ENCODE data around the gene OR9G4. TPM values are rescaled to one million over a fixed set of nuclear protein-coding genes. Genes with fewer than 3 reads are reported as not detected.

The OR9G4 gene
- total and polyA plus RNA-seq, 12 donors: not detected

DNA sequence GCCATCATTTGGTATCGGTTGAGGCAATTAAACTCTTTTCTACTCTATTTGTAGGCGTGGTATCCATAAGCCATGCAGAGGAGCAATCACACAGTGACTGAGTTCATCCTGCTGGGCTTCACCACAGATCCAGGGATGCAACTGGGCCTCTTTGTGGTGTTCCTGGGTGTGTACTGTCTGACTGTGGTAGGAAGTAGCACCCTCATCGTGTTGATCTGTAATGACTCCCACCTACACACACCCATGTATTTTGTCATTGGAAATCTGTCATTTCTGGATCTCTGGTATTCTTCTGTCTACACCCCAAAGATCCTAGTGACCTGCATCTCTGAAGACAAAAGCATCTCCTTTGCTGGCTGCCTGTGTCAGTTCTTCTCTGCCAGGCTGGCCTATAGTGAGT is 8.4 kb downstream of the OR9G4 start:
- no peak for ATAC-seq
- 79 to 80% methylated on average over 3 of the region's 3 CpGs for WGBS, 2 donors
- TF ChIP-seq, protein P1, sequence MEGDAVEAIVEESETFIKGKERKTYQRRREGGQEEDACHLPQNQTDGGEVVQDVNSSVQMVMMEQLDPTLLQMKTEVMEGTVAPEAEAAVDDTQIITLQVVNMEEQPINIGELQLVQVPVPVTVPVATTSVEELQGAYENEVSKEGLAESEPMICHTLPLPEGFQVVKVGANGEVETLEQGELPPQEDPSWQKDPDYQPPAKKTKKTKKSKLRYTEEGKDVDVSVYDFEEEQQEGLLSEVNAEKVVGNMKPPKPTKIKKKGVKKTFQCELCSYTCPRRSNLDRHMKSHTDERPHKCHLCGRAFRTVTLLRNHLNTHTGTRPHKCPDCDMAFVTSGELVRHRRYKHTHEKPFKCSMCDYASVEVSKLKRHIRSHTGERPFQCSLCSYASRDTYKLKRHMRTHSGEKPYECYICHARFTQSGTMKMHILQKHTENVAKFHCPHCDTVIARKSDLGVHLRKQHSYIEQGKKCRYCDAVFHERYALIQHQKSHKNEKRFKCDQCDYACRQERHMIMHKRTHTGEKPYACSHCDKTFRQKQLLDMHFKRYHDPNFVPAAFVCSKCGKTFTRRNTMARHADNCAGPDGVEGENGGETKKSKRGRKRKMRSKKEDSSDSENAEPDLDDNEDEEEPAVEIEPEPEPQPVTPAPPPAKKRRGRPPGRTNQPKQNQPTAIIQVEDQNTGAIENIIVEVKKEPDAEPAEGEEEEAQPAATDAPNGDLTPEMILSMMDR (IDR thresholded peaks at IDR 0.05): no peak
- H3K27me3 ChIP-seq: peaks cover 0 to 5% (median 0%) of the 10 kb centered on the region in 7 donors
- no peaks in the 10 kb centered on the region for H3K4me1 ChIP-seq
- H3K4me3 ChIP-seq: no peak overlapping the region
- H3K27ac ChIP-seq: no peak overlapping the region
- H3K9me3 ChIP-seq: peaks cover 0 to 4% (median 0%) of the 10 kb centered on the region in 11 donors
- DNase-seq: no peak
- no peaks in the 10 kb centered on the region for H3K36me3 ChIP-seq
- intact Hi-C loops (cut with DNase I): loop anchor here in 1 of 10 donors (10.0 kb wide), 1 partner anchor 55 kb away; no protein-coding TSS in a partner anchor

DNA sequence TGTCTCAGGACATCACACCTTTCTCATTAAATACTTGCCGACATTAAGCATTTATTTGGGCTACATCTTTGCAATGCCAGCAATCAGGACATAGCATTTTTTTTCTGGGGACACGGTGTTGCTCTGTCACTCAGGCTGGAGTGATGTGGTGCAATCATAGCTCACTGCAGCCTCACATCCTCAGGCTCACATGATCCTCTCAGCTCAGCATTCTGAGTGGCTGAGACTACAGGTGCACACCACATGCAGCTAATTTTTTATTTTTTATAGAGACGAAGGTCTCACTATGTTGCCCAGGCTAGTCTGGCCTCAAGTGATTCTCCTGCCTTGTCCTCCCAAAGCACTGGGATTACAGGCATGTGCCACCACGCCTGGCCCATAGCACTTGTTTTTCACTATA is 28.0 kb downstream of the OR9G4 start:
- no peak for ATAC-seq
- Histone ChIP-seq H3K27me3 (no peaks in the 10 kb centered on the region), H3K4me1 (no peaks in the 10 kb centered on the region), H3K36me3 (no peaks in the 10 kb centered on the region), H3K9me3 (no peaks in the 10 kb centered on the region), H3K4me3 (no peak overlapping the region), H3K27ac (no peak overlapping the region)
- 66 to 73% methylated on average over 4 of the region's 4 CpGs for WGBS, 2 donors
- intact Hi-C loops (cut with DNase I): no loop called here
- no peak for DNase-seq
- TF ChIP-seq, protein P1 (IDR thresholded peaks at IDR 0.05): no peak

DNA sequence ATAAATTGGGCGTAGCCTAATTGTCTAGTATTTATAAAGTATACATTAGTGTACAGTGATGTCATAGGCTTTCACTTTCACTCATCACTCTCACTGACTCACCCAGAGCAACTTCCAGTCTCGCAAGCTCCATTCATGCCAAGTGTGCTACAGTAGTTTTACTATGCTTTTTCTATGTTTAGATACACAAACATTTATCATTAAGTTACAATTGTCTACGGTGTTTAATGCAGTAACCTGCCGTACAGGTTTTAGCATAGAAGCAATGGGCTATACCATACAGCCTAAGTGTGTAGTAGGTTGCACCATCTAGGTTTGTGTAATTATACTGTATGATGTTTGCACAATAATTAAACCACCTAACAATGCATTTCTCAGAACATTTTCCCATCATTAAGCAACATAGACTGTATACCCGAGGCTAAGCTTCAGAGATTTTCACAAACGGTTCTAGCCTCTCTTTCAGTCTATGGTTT is 32.1 kb downstream of the OR9G4 start:
- no peak for DNase-seq
- no peaks in the 10 kb centered on the region for H3K4me1 ChIP-seq
- TF ChIP-seq, protein P1 (IDR thresholded peaks at IDR 0.05): no peak
- no peaks in the 10 kb centered on the region for H3K9me3 ChIP-seq
- H3K36me3 ChIP-seq: no peaks in the 10 kb centered on the region
- no peaks in the 10 kb centered on the region for H3K27me3 ChIP-seq
- intact Hi-C loops (cut with DNase I): no loop called here
- no peak for ATAC-seq
- no peak overlapping the region for H3K27ac ChIP-seq
- 80 to 84% methylated on average over 6 of the region's 6 CpGs for WGBS, 2 donors
- H3K4me3 ChIP-seq: no peak overlapping the region

DNA sequence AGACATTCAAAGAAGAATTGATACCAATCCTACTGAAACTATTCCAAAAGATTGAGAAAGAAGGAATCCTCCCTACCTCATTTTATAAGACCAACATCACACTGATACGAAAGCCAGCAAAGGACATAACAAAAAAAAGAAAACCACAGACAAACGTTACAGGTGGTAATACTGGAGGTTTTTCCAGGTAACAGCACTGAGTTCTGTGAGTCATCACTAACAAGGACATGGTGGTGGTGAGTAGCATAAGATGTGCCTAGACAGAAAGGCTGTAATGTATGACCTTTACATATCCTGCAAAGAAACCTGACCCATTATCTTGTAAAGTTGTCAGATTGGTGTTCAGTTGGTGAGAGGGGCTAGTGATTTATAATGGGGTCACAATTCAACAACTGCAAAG is 34.3 kb downstream of the OR9G4 start:
- intact Hi-C loops (cut with DNase I): no loop called here
- WGBS, 2 donors: 66 to 69% methylated on average over 2 of the region's 2 CpGs
- Histone ChIP-seq H3K4me3 (no peak overlapping the region), H3K4me1 (no peaks in the 10 kb centered on the region), H3K27me3 (no peaks in the 10 kb centered on the region), H3K9me3 (peaks cover 0 to 14% (median 0%) of the 10 kb centered on the region in 11 donors), H3K27ac (no peak overlapping the region), H3K36me3 (no peaks in the 10 kb centered on the region)
- ATAC-seq (no peak), DNase-seq (no peak)
- TF ChIP-seq, protein P1 (IDR thresholded peaks at IDR 0.05): no peak

Measured in heart right ventricle (tissue), 16 donors.